Activated CD8-positive, alpha-beta memory T cell treated with anti-CD3 and anti-CD28 coated beads, Interleukin-2, amount 50 U/mL, for 1 hour (primary cell): Measurements from ENCODE around the gene GPR15LG.
"Not testable (repeated sequence)": the region's sequence is repeated elsewhere in the genome, so short reads cannot be mapped to it uniquely, and the experiment has no call there.

Experiments used
- DNase-seq: peaks from one replicate; pipeline ENCODE4 v3.0.0-alpha.2; 2020; ENCODE audit errors: extremely low read depth

Gene GPR15LG

DNA sequence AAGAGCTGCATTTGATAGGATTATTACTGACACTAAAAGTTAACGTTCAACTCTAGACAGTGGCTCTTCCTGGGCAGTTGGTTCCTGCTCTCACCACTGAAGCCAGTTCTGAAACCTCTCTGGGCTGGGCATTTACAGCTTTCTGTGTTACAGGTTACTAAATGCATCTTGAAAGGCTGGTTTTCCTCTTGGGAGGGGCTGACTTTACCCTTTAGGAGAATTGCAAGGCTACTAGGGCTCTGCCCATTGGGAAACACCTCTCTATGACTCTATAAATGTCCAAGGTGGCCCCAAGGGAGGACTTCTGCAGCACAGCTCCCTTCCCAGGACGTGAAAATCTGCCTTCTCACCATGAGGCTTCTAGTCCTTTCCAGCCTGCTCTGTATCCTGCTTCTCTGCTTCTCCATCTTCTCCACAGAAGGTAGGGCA, at the start of gene GPR15LG:
Gene GPR15LG (plus strand): TSS at position 301 of the 429 bp plus-strand sequence. CDS start 51 bp downstream, at position 352.
- no peak for DNase-seq

DNA sequence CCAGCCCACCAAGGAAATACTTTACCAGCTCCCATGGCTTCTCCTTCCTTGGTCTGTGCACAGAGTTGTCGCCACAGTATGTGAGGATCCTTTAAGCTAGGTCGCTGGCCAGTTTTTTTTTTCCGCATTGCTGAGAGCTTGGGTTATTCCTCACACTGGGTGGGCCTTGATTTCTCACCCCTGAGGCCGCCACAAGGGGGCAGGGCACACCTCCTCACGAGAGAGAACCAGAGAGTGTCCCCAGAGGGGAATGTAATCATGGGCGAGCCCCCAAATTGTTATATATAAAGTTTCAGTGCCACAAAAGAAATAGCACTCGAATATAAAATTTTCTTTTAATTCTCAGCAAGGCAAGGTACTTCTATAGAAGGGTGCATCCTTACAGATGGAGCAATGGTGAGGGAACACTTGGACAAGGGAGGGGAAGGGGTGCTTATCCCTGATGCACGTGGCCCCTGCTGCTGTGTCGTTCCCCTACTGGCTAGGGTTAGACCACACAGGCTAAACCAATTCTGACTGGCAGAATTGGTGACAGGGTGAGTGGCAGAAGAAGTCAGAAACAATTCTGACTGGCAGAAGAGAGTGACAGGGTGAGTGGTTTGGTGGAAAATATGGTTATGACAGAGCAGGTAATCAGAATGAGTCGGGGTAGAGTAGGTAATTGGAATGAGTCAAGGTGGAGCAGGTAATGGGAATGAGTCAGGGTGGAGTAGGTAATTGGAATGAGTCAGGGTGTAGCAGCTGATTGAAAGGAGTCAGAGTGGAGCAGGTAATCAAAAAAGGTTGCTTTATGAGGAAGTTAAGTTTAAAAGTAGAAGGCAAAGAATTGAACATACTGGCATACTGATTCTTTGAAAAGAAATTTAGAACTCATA, 47.5 kb upstream of the GPR15LG start:
- DNase-seq: not testable (repeated sequence)

- no peak for DNase-seq
Observed at GRCh38 chr10:84126785-84127167, 46.8 kb upstream of the GPR15LG start.

- no peak for DNase-seq
Observed at GRCh38 chr10:84135836-84136235, 37.8 kb upstream of the GPR15LG start.

GRCh38 chr10:84137811-84138210, 35.8 kb upstream of the GPR15LG start:
- DNase-seq: no peak

DNA sequence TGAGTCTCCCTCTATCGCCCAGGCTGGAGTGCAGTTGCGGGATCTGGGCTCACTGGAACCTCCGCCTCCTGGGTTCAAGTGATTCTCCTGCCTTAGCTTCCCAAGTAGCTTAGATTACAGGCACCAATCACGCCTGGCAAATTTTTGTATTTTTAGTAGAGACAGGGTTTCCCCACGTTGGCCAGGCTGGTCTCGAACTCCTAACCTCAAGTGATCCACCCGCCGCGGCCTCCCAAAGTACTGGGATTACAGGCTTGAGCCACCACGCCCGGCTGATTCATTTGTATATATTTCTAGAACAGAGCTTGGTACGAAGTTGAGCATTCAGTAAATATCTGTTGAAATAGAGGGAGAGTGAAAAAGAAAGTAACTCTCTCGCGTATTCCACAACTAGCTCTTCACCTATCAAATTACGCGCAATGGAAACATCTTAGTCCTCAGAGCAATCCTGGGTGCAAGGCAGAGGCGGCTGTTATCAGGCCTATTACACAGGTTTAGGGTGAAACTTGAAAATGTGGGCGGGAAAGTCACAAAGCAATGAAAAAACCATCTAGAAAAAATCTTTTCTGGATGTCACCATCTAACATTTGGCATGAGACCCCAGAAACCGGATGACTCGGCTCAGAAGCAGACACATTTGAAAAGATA, 35.0 kb upstream of the GPR15LG start:
- DNase-seq: peak; percentile 14

GRCh38 chr10:84139126-84140035, 34.2 kb upstream of the GPR15LG start, which contains the start of gene GHITM:
Gene GHITM, plus strand, starts transcription at chr10:84139509. Its CDS starts 1,992 bp downstream, at chr10:84141501.
- peak; percentile 97 for DNase-seq

DNA sequence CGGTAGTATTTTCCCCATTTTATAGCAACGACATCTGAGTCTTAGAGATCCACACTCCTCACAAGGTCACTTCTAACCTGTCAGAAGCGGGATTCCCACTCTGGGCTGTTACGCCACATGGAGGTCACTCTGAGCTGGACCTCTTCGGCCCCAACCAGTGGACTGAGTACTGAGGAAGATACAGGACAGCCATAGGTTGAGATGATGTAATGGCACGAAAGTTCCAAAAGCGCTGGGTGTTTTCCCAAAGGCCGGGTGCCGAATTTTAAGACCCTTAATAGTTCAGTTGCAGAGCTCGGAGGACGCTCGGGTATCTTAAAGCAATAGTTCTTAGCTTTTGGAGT, 33.6 kb upstream of the GPR15LG start:
- DNase-seq: no peak

GRCh38 chr10:84147347-84147746, 26.3 kb upstream of the GPR15LG start:
- DNase-seq: no peak

- DNase-seq: not testable (repeated sequence)
Observed at GRCh38 chr10:84148006-84148597, 25.5 kb upstream of the GPR15LG start.

DNA sequence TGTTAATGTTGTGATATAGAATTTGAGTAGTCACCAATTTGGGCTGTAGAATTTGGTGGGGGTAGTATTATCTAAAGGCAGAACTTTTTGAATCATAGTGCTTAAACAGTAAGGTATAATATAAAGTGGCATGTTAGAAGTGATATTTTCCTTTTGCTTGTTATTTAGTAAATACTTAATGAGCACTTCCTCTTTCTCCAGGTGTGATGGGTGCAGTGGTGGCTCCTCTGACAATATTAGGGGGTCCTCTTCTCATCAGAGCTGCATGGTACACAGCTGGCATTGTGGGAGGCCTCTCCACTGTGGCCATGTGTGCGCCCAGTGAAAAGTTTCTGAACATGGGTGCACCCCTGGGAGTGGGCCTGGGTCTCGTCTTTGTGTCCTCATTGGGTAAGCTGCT, 23.7 kb upstream of the GPR15LG start:
- DNase-seq: no peak

GRCh38 chr10:84152769-84153168, 20.8 kb upstream of the GPR15LG start:
- DNase-seq: no peak

- DNase-seq: no peak
Observed at GRCh38 chr10:84155521-84155920, 18.1 kb upstream of the GPR15LG start.

DNA sequence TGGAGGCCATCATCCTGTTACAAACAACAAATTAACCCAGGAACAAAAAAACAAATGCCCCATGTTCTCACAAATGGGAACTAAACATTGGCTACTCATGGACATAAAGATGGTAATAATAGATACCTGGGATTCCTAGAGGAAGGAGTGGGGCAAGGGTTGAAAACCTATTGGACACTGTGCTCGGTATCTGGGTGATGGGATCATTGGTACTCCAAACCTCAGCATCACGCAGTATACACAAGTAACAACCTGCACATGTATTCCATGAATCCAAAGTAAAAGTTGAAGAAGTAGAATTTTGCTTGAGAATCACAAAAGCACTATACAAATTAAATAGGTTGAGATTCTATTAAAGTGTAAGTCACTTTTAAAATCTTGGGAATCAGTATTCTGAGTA, 17.6 kb upstream of the GPR15LG start:
- DNase-seq: no peak

GRCh38 chr10:84156768-84157167, 16.8 kb upstream of the GPR15LG start:
- peak; percentile 34 for DNase-seq

- DNase-seq: no peak
Observed at GRCh38 chr10:84158061-84158460, 15.5 kb upstream of the GPR15LG start.

- no peak for DNase-seq
Observed at GRCh38 chr10:84158550-84158949, 15.1 kb upstream of the GPR15LG start.

GRCh38 chr10:84159076-84159685, 14.4 kb upstream of the GPR15LG start:
- no peak for DNase-seq

DNA sequence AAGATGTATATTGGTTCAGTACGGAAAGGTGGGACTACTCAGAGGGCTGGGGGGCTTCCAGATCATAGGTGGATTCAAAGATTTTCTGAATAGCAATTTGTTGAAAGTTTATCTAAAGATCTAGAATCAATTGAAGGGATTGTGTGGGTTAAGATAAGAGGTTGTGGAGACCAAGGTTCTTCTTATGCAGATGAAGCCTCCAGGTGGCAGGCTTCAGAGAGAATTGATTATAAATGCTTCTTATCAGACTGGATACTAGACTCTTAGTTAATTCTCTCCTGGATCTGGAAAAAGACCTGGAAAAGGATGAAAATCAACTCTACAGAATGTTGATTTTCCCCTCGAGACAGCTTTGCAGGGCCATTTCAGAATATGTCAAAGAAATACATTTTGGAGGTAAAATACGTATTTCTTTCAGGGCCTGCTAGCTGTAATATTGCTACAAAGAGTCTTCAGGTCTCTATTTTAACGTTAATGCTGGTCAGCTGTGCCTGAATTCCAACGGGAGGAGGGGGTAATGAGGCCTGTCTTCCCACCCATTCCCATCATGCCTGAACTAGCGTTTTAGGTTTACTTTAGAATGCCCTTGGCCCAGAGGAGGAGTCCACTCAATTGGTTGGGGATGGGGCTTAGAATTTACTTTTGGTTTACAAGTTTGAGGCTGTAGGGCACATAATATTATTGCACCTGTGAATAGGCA, 12.8 kb upstream of the GPR15LG start:
- DNase-seq: no peak

DNA sequence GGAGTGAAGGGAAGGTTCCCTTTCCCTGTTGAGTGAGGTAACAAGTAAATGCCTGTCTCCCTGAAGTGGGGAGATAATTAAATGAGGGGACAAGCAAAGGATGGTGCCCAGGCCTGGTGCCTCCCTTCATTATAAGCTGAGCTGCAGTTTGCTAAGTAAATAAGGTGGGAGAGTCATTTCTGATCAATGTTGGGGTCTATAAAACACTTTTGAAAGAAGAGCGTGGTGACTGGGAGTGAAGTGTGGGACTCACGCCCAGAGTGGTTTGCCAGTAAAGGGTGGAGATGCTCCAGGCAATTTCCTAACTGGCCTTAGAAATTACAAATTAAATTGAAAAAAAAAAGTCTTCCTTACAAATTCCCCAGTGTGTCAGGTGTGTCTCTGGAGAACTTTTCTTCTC, 9.6 kb upstream of the GPR15LG start:
- DNase-seq: no peak

DNA sequence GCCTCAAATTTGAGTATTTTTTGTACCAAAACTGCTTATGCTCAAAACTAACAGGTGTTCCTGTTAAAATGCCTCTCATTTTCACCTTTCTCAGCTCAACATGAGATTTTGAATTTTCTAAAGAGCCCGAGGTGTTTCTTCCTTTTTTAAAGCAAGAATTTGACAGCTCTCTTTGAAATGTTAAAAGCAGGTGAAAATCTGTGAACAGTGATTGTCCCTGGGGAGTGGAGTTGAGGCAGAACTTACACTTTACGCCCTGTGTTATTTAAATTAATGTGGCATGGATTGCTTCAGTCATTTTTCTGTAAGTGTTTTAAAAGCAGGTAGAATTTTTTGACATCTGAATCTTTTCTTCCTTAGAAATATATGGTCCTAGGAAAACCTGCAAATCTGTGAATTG, 9.2 kb upstream of the GPR15LG start:
- DNase-seq: no peak
